IPS-18a (cell line): ENCODE results near the gene CCR5AS.

Experiments
- H3K27ac ChIP-seq: one replicate; pipeline ENCODE4 v1.5.1; 2013; ENCODE audit warnings: low read length
- H3K27me3 ChIP-seq: one replicate; pipeline ENCODE4 v1.6.1; 2013; ENCODE audit warnings: mild to moderate bottlenecking, low read length; ENCODE audit not compliant: control insufficient read depth, insufficient read depth
- H3K36me3 ChIP-seq: one replicate; pipeline ENCODE4 v1.6.1; 2013; ENCODE audit warnings: low read depth, low read length; ENCODE audit not compliant: control insufficient read depth
- H3K4me1 ChIP-seq: one replicate; pipeline ENCODE4 v1.6.1; 2013; ENCODE audit warnings: low read depth, low read length; ENCODE audit not compliant: control insufficient read depth
- H3K4me3 ChIP-seq: one replicate; pipeline ENCODE4 v1.5.1; 2013; ENCODE audit warnings: low read length
- H3K9ac ChIP-seq: one replicate; pipeline ENCODE4 v1.6.1; 2013; ENCODE audit warnings: mild to moderate bottlenecking, low read length, moderate library complexity
- H3K9me3 ChIP-seq: one replicate; pipeline ENCODE4 v1.6.1; 2013; ENCODE audit warnings: low read depth, low read length; ENCODE audit not compliant: control insufficient read depth

Gene CCR5AS

DNA sequence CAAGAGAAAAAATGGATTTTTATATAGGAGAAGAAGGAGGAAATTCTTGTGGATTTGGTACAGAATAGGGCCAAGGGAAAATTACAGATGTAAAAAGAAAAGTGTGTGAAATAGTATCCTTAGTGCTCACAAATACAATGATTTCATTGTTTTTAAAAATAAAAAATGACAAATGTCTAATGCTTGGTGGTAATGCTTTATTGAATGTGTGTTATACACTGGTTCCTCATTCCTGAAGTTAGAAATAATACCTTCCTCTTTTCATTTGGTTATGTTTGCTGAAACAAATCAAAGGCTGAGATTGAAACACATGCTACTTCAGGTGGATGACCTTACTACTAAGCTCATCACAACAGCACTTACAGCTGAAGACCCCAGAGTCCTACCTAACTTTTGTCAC, 90.7 kb downstream of the CCR5AS start:
- Histone ChIP-seq H3K36me3 (no peaks in the 10 kb centered on the region), H3K27ac (no peak overlapping the region), H3K4me3 (no peak overlapping the region), H3K9ac (no peak overlapping the region), H3K27me3 (no peaks in the 10 kb centered on the region), H3K4me1 (peaks cover 3% of the 10 kb centered on the region), H3K9me3 (no peaks in the 10 kb centered on the region)

DNA sequence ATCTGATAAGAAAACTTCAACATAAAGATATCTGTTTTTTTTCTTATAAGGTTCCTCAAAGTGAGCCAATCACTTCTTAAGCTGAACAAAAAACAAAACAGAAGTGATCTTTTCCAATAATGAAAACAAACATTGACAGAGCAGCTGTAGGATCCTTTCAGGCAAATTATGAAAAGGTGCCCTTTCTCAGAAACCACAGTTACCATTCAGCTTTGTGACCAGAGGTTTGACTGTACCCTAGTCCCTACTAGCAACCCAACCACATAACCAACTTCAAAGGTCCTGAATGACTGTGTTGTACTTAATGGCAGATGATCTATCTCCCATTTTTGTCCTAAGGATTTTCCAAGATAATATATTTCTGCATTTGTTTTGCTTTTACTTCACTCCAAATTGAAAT, 92.3 kb downstream of the CCR5AS start:
- Histone ChIP-seq H3K27ac (no peak overlapping the region), H3K9me3 (no peaks in the 10 kb centered on the region), H3K4me1 (peaks cover 6% of the 10 kb centered on the region), H3K27me3 (no peaks in the 10 kb centered on the region), H3K9ac (no peak overlapping the region), H3K36me3 (no peaks in the 10 kb centered on the region), H3K4me3 (no peak overlapping the region)
